GM15510 (cell line): ENCODE results near the gene ITGB4.

Experiments
- POLR2A ChIP-seq: IDR thresholded peaks from 3 replicates; pipeline ENCODE4 v1.6.1; 2011; ENCODE audit warnings: borderline replicate concordance; ENCODE audit not compliant: insufficient read length; ENCODE audit errors: extremely low read depth

Gene ITGB4

GRCh38 chr17:75720656-75721462 lies at the start of gene ITGB4:
TSS of gene ITGB4 (plus strand) at chr17:75721459. CDS start at chr17:75724704, 3,245 bp downstream.
- no peak for TF ChIP-seq POLR2A

GRCh38 chr17:75672011-75672410 lies 49.2 kb upstream of the ITGB4 start:
- no peak for TF ChIP-seq POLR2A

GRCh38 chr17:75673487-75673886 lies 47.8 kb upstream of the ITGB4 start:
- TF ChIP-seq POLR2A, result no peak

- TF ChIP-seq POLR2A, result no peak
Observed at GRCh38 chr17:75676461-75676860, 44.8 kb upstream of the ITGB4 start.

- TF ChIP-seq POLR2A, result no peak
Observed at GRCh38 chr17:75679706-75680211, 41.5 kb upstream of the ITGB4 start.

- no peak for TF ChIP-seq POLR2A
Observed at GRCh38 chr17:75680431-75680830, 40.8 kb upstream of the ITGB4 start.

- TF ChIP-seq POLR2A, result no peak
Observed at GRCh38 chr17:75681289-75681688, 40.0 kb upstream of the ITGB4 start.

- TF ChIP-seq POLR2A, result no peak
Observed at GRCh38 chr17:75683583-75683982, 37.7 kb upstream of the ITGB4 start.

GRCh38 chr17:75684249-75684648 lies 37.0 kb upstream of the ITGB4 start:
- no peak for TF ChIP-seq POLR2A

- no peak for TF ChIP-seq POLR2A
Observed at GRCh38 chr17:75684924-75685323, 36.3 kb upstream of the ITGB4 start.

- TF ChIP-seq POLR2A, result no peak
Observed at GRCh38 chr17:75685499-75685898, 35.8 kb upstream of the ITGB4 start.

GRCh38 chr17:75688209-75688825 lies 32.9 kb upstream of the ITGB4 start:
- TF ChIP-seq POLR2A, result no peak

GRCh38 chr17:75689441-75689873 lies 31.8 kb upstream of the ITGB4 start:
- no peak for TF ChIP-seq POLR2A

- no peak for TF ChIP-seq POLR2A
Observed at GRCh38 chr17:75691371-75691791, 29.9 kb upstream of the ITGB4 start.

GRCh38 chr17:75691801-75692626 lies 29.2 kb upstream of the ITGB4 start:
- no peak for TF ChIP-seq POLR2A
